SK-N-SH treated with all-trans-retinoic acid at 6 μM for 48 hours (cell line): ENCODE measurements around the gene HADHA.

ENCODE experiments used
- ATAC-seq: fragments of 200-7000 bp; cut with Tn5 transposase; 3 replicates; pipeline ENCODE4 v1.9.1; 2020; ENCODE audit warnings: mild to moderate bottlenecking, moderate library complexity
- BACH2 ChIP-seq: fragments of 250-450 bp; sonication (Bioruptor Pico); IDR thresholded peaks from 2 replicates; pipeline ENCODE4 v1.9.0; 2021; ENCODE audit warnings: mild to moderate bottlenecking, borderline replicate concordance
- CSDC2 ChIP-seq: fragments of 250-450 bp; sonication (Bioruptor Pico); IDR thresholded peaks from 2 replicates; pipeline ENCODE4 v1.5.0; 2020; ENCODE audit warnings: mild to moderate bottlenecking, moderate library complexity
- ESRRG ChIP-seq: fragments of 250-450 bp; sonication (Bioruptor Pico); IDR thresholded peaks from 2 replicates; pipeline ENCODE4 v1.6.1; 2021; ENCODE audit warnings: mild to moderate bottlenecking
- GLIS3 ChIP-seq: fragments of 250-450 bp; sonication (Bioruptor Pico); IDR thresholded peaks from 2 replicates; pipeline ENCODE4 v1.5.0; 2020; ENCODE audit warnings: mild to moderate bottlenecking, moderate library complexity
- ISL1 ChIP-seq: fragments of 250-450 bp; sonication (Bioruptor Pico); IDR thresholded peaks from 2 replicates; pipeline ENCODE4 v2.1.2; 2022; ENCODE audit warnings: mild to moderate bottlenecking, moderate library complexity
- PPARA ChIP-seq: fragments of 250-450 bp; sonication (Bioruptor Pico); IDR thresholded peaks from 2 replicates; pipeline ENCODE4 v1.5.0; 2020; ENCODE audit warnings: mild to moderate bottlenecking, borderline replicate concordance
- TCF4 ChIP-seq: fragments of 250-450 bp; sonication (Bioruptor Pico); IDR thresholded peaks from 2 replicates; pipeline ENCODE4 v1.8.0; 2021; ENCODE audit warnings: mild to moderate bottlenecking, moderate library complexity, borderline replicate concordance
- ZC3H10 ChIP-seq: fragments of 250-450 bp; sonication (Bioruptor Pico); IDR thresholded peaks from 2 replicates; pipeline ENCODE4 v1.5.1; 2021; ENCODE audit warnings: mild to moderate bottlenecking, moderate library complexity
- ZFP3 ChIP-seq: fragments of 250-450 bp; sonication (Bioruptor Pico); IDR thresholded peaks from 2 replicates; pipeline ENCODE4 v1.5.0; 2020; ENCODE audit warnings: mild to moderate bottlenecking, moderate library complexity
- ZNF565 ChIP-seq: fragments of 450-650 bp; formaldehyde crosslinking; conservative IDR thresholded peaks from 2 replicates; pipeline ENCODE4 v1.5.0; 2020; ENCODE audit warnings: low read depth, mild to moderate bottlenecking, moderate library complexity
- TF ChIP-seq, protein P1 (sequence below): fragments of 250-450 bp; sonication (Bioruptor Pico); IDR thresholded peaks from 2 replicates; pipeline ENCODE4 v1.8.0; 2020; ENCODE audit warnings: mild to moderate bottlenecking, moderate library complexity, borderline replicate concordance
- TF ChIP-seq, protein P2 (sequence below): fragments of 250-450 bp; sonication (Bioruptor Pico); IDR thresholded peaks from 2 replicates; pipeline ENCODE4 v1.5.0; 2020; ENCODE audit warnings: mild to moderate bottlenecking, moderate library complexity
- TF ChIP-seq, protein P3 (sequence below): fragments of 250-450 bp; sonication (Bioruptor Pico); IDR thresholded peaks from 2 replicates; pipeline ENCODE4 v1.8.0; 2021; ENCODE audit warnings: low read depth, mild to moderate bottlenecking, moderate library complexity, borderline replicate concordance
- TF ChIP-seq, protein P4 (sequence below): fragments of 250-450 bp; sonication (Bioruptor Pico); IDR thresholded peaks from 2 replicates; pipeline ENCODE4 v1.5.1; 2021; ENCODE audit warnings: mild to moderate bottlenecking, moderate library complexity

The HADHA gene

DNA sequence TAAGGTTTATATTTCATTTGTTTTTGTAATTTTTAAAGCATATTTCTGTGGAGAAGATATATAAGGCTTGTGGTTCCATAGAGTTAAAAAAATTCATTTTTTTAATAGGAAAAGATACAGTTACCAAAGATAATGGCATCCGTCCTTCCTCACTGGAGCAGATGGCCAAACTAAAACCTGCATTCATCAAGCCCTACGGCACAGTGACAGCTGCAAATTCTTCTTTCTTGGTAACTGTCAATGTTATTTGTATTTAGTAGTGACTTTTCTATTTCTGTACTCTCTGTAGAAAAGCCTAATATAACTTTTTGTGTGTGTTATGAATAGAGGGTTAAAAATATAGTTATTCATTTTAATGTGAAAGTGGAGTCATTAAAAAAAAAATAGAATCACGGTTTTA, 35.5 kb upstream of the HADHA start (continued):
- TF ChIP-seq, protein P1, sequence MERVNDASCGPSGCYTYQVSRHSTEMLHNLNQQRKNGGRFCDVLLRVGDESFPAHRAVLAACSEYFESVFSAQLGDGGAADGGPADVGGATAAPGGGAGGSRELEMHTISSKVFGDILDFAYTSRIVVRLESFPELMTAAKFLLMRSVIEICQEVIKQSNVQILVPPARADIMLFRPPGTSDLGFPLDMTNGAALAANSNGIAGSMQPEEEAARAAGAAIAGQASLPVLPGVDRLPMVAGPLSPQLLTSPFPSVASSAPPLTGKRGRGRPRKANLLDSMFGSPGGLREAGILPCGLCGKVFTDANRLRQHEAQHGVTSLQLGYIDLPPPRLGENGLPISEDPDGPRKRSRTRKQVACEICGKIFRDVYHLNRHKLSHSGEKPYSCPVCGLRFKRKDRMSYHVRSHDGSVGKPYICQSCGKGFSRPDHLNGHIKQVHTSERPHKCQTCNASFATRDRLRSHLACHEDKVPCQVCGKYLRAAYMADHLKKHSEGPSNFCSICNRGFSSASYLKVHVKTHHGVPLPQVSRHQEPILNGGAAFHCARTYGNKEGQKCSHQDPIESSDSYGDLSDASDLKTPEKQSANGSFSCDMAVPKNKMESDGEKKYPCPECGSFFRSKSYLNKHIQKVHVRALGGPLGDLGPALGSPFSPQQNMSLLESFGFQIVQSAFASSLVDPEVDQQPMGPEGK, result no peak
- TF ChIP-seq, protein P2, sequence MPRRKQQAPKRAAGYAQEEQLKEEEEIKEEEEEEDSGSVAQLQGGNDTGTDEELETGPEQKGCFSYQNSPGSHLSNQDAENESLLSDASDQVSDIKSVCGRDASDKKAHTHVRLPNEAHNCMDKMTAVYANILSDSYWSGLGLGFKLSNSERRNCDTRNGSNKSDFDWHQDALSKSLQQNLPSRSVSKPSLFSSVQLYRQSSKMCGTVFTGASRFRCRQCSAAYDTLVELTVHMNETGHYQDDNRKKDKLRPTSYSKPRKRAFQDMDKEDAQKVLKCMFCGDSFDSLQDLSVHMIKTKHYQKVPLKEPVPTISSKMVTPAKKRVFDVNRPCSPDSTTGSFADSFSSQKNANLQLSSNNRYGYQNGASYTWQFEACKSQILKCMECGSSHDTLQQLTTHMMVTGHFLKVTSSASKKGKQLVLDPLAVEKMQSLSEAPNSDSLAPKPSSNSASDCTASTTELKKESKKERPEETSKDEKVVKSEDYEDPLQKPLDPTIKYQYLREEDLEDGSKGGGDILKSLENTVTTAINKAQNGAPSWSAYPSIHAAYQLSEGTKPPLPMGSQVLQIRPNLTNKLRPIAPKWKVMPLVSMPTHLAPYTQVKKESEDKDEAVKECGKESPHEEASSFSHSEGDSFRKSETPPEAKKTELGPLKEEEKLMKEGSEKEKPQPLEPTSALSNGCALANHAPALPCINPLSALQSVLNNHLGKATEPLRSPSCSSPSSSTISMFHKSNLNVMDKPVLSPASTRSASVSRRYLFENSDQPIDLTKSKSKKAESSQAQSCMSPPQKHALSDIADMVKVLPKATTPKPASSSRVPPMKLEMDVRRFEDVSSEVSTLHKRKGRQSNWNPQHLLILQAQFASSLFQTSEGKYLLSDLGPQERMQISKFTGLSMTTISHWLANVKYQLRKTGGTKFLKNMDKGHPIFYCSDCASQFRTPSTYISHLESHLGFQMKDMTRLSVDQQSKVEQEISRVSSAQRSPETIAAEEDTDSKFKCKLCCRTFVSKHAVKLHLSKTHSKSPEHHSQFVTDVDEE, result no peak
- TF ChIP-seq, all 23 proteins: peak for 0

DNA sequence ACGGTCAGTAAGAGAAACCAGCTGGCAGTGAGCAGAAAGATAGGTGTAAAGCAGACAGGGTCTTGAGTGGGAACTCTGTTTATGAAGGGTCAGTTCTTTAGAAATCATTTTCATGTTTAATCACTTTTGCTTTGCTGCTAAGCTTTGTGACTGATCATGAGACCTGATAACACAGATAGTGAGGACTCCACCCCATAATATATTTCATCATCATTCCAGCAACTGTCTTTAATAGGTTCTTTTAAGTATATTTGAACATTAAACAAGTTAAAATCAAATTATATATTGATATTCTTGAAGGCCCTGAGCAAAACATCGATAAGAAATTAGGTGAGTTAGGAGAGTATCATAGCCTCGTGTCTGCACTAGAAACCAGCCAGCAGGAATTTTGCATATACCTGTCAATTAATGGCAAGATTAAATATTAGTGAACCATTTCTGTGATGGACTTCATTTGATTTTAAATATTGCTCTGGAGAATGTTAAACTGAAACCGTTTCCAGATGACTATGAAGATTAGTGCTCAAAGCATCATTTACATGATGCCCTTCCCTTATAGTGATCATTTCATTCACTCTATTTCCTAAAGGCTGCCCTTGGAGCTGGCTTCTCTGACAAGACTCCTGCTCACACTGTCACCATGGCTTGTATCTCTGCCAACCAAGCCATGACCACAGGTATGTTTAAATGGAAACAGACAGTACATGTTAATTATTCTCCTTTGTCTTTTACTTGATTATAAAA, 32.2 kb upstream of the HADHA start:
- ATAC-seq, result no peak

DNA sequence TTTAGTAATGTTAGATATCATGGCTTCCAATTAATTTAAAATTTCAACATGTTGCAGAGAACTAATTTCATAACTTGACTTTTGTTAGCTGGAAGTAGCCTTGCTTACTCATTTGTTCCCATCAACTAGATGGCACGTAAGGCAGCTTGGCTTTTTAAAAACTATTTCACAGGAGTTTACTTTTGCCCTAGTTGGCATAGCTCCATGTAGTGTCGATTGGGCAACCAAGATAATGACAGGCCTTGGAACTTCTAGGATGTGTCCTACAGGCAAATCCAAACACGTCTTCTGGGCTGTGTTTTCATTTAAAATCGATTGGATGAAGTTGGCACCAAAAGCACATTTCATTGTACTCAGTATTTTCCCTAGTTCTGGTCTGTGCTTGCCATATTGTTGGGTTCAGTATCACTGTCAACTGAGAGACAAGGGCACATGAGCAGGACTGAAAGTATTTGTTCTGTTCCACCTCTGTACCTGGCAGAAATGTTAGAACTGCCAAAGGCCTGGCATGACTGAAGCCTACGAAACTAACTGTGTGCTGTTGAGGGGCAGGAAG, 29.7 kb upstream of the HADHA start:
- TF ChIP-seq GLIS3 (no peak), CSDC2 (peak; percentile 74; the same call in 1 of the 2 replicates), ISL1 (CRISPR knock-in tag) (peak; percentile 47; the same call in 1 of the 2 replicates), ZFP3 (peak; percentile 55; the same call in 1 of the 2 replicates)
- TF ChIP-seq, all 23 proteins: peak for 3
- no peak for ATAC-seq

More for the DNA sequence above, 32.2 kb upstream of the HADHA start:
- TF ChIP-seq, protein P3, sequence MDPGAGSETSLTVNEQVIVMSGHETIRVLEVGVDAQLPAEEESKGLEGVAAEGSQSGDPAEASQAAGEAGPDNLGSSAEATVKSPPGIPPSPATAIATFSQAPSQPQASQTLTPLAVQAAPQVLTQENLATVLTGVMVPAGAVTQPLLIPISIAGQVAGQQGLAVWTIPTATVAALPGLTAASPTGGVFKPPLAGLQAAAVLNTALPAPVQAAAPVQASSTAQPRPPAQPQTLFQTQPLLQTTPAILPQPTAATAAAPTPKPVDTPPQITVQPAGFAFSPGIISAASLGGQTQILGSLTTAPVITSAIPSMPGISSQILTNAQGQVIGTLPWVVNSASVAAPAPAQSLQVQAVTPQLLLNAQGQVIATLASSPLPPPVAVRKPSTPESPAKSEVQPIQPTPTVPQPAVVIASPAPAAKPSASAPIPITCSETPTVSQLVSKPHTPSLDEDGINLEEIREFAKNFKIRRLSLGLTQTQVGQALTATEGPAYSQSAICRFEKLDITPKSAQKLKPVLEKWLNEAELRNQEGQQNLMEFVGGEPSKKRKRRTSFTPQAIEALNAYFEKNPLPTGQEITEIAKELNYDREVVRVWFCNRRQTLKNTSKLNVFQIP (CRISPR knock-in tag), result no peak
- TF ChIP-seq, protein P2, result no peak
- TF ChIP-seq ZNF565 (CRISPR knock-in tag) (no peak), PPARA (CRISPR knock-in tag) (no peak)
- TF ChIP-seq, protein P4, sequence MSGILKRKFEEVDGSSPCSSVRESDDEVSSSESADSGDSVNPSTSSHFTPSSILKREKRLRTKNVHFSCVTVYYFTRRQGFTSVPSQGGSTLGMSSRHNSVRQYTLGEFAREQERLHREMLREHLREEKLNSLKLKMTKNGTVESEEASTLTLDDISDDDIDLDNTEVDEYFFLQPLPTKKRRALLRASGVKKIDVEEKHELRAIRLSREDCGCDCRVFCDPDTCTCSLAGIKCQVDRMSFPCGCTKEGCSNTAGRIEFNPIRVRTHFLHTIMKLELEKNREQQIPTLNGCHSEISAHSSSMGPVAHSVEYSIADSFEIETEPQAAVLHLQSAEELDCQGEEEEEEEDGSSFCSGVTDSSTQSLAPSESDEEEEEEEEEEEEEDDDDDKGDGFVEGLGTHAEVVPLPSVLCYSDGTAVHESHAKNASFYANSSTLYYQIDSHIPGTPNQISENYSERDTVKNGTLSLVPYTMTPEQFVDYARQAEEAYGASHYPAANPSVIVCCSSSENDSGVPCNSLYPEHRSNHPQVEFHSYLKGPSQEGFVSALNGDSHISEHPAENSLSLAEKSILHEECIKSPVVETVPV, result no peak

DNA sequence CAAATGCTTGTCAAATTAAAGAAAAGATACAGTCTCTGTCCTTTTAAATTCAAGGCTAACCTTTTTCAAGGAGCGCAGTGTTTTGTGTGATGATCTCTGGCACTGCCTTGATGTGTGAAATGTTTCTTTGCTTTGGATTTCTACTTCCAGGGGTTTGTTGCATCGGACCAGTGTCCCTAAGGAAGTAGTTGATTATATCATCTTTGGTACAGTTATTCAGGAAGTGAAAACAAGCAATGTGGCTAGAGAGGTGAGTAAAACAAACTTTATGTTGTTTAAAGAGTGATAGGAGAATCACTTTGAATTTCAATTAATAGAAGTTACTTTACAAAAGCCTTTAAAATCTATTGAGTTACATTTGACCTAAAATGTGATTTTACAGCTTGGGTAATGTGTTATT, 29.1 kb upstream of the HADHA start:
- no peak for ATAC-seq
- TF ChIP-seq, protein P3 (CRISPR knock-in tag), result no peak
- TF ChIP-seq ZNF565 (CRISPR knock-in tag) (no peak), PPARA (CRISPR knock-in tag) (no peak), CSDC2 (no peak), BACH2 (CRISPR knock-in tag) (no peak), TCF4 (CRISPR knock-in tag) (no peak), ESRRG (CRISPR knock-in tag) (no peak), ZC3H10 (CRISPR knock-in tag) (no peak)
- TF ChIP-seq, protein P4, result no peak
- TF ChIP-seq, protein P2, result no peak
